ENCODE results near the gene SLC22A3. TPM values are rescaled to one million over a fixed set of nuclear protein-coding genes. Genes with fewer than 3 reads are reported as not detected.
"Not testable (repeated sequence)": the region's sequence is repeated elsewhere in the genome, so short reads cannot be mapped to it uniquely, and the experiment has no call there.

Gene SLC22A3
- total RNA-seq, 4 donors from 2014 or later = 16.1 to 39.2 (median 28.1) TPM

GRCh38 chr6:160445130-160445529 is 97.0 kb downstream of the SLC22A3 start:
- no peak overlapping the region for H3K27ac ChIP-seq
- intact Hi-C loops (cut with DNase I; ENCODE audit: low total_unique reads) = no loop called here

GRCh38 chr6:160447350-160447749 is 99.2 kb downstream of the SLC22A3 start:
- DNase-seq = no peak
- intact Hi-C loops (cut with DNase I; ENCODE audit: low total_unique reads) = no loop called here
- no peaks in the 10 kb centered on the region for H3K4me1 ChIP-seq
- no peaks in the 10 kb centered on the region for H3K27me3 ChIP-seq
- no peak for TF ChIP-seq POLR2A (IDR thresholded peaks at IDR 0.05)
- no peak for TF ChIP-seq CTCF (IDR thresholded peaks at IDR 0.05)
- H3K9me3 ChIP-seq = no peaks in the 10 kb centered on the region
- no peak overlapping the region for H3K27ac ChIP-seq
- no peaks in the 10 kb centered on the region for H3K36me3 ChIP-seq
- no peak overlapping the region for H3K4me3 ChIP-seq

More at GRCh38 chr6:160445130-160445529, 97.0 kb downstream of the SLC22A3 start:
- Histone ChIP-seq H3K36me3 (no peaks in the 10 kb centered on the region), H3K9me3 (no peaks in the 10 kb centered on the region), H3K27me3 (no peaks in the 10 kb centered on the region), H3K4me3 (no peak overlapping the region), H3K4me1 (no peaks in the 10 kb centered on the region)
- no peak for DNase-seq
- TF ChIP-seq POLR2A (IDR thresholded peaks at IDR 0.05) (no peak), CTCF (IDR thresholded peaks at IDR 0.05) (no peak)

- DNase-seq; H3K4me1 ChIP-seq; H3K27me3 ChIP-seq; H3K36me3 ChIP-seq; intact Hi-C loops (cut with DNase I; ENCODE audit: low total_unique reads); H3K27ac ChIP-seq; H3K9me3 ChIP-seq; H3K4me3 ChIP-seq: not testable (repeated sequence)
Measured at GRCh38 chr6:160449787-160450186, 101.6 kb downstream of the SLC22A3 start.

GRCh38 chr6:160450849-160451248 is 102.7 kb downstream of the SLC22A3 start:
- intact Hi-C loops (cut with DNase I; ENCODE audit: low total_unique reads) = no loop called here
- no peaks in the 10 kb centered on the region for H3K9me3 ChIP-seq
- H3K4me3 ChIP-seq = no peak overlapping the region
- no peaks in the 10 kb centered on the region for H3K27me3 ChIP-seq
- H3K36me3 ChIP-seq = no peaks in the 10 kb centered on the region
- no peaks in the 10 kb centered on the region for H3K4me1 ChIP-seq
- no peak for DNase-seq
- no peak overlapping the region for H3K27ac ChIP-seq
- TF ChIP-seq CTCF (IDR thresholded peaks at IDR 0.05) = no peak
- TF ChIP-seq POLR2A (IDR thresholded peaks at IDR 0.05) = no peak

- intact Hi-C loops (cut with DNase I; ENCODE audit: low total_unique reads) = no loop called here
- Histone ChIP-seq H3K4me1 (no peaks in the 10 kb centered on the region), H3K36me3 (no peaks in the 10 kb centered on the region), H3K27me3 (no peaks in the 10 kb centered on the region), H3K27ac (no peak overlapping the region), H3K4me3 (no peak overlapping the region), H3K9me3 (no peaks in the 10 kb centered on the region)
- DNase-seq = no peak
- TF ChIP-seq CTCF (IDR thresholded peaks at IDR 0.05) (no peak), POLR2A (IDR thresholded peaks at IDR 0.05) (no peak)
Measured at GRCh38 chr6:160454303-160454702, 106.1 kb downstream of the SLC22A3 start.

- no peak overlapping the region for H3K4me3 ChIP-seq
- no peaks in the 10 kb centered on the region for H3K27me3 ChIP-seq
- H3K4me1 ChIP-seq = no peaks in the 10 kb centered on the region
- peak overlapping the region; percentile 76 to 79 for H3K27ac ChIP-seq
- intact Hi-C loops (cut with DNase I; ENCODE audit: low total_unique reads) = loop anchor here (5.0 kb wide), 3 partner anchors 318 to 593 kb away; no protein-coding TSS in a partner anchor
- DNase-seq = no peak
- H3K36me3 ChIP-seq = no peaks in the 10 kb centered on the region
- TF ChIP-seq CTCF (IDR thresholded peaks at IDR 0.05) (no peak), POLR2A (IDR thresholded peaks at IDR 0.05) (no peak)
- no peaks in the 10 kb centered on the region for H3K9me3 ChIP-seq
Measured at GRCh38 chr6:160455081-160455480, 106.9 kb downstream of the SLC22A3 start.

Measured in uterus (tissue), 4 donors.